Measurements from ENCODE around the gene PTPN6. TPM values are rescaled to one million over a fixed set of nuclear protein-coding genes. Genes with fewer than 3 reads are reported as not detected.
A peak's percentile ranks its signal among the peaks of the same experiment; 100 is the strongest.

The PTPN6 gene
- total RNA-seq, 1 donor from 2014 or later: 15.6 TPM

- TF ChIP-seq, protein P1, sequence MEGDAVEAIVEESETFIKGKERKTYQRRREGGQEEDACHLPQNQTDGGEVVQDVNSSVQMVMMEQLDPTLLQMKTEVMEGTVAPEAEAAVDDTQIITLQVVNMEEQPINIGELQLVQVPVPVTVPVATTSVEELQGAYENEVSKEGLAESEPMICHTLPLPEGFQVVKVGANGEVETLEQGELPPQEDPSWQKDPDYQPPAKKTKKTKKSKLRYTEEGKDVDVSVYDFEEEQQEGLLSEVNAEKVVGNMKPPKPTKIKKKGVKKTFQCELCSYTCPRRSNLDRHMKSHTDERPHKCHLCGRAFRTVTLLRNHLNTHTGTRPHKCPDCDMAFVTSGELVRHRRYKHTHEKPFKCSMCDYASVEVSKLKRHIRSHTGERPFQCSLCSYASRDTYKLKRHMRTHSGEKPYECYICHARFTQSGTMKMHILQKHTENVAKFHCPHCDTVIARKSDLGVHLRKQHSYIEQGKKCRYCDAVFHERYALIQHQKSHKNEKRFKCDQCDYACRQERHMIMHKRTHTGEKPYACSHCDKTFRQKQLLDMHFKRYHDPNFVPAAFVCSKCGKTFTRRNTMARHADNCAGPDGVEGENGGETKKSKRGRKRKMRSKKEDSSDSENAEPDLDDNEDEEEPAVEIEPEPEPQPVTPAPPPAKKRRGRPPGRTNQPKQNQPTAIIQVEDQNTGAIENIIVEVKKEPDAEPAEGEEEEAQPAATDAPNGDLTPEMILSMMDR (conservative IDR thresholded peaks at IDR 0.05): no peak
- no peak for DNase-seq (ENCODE audit: extremely low spot score, unreplicated experiment)
- peaks cover 3% of the 10 kb centered on the region for H3K36me3 Mint-ChIP-seq
- H3K9me3 Mint-ChIP-seq: no peaks in the 10 kb centered on the region
- no peak overlapping the region for H3K4me3 Mint-ChIP-seq
- peaks cover 9% of the 10 kb centered on the region for H3K4me1 Mint-ChIP-seq (ENCODE audit: unreplicated experiment)
- no peak overlapping the region for H3K27ac Mint-ChIP-seq
- peaks cover 39% of the 10 kb centered on the region for H3K27me3 Mint-ChIP-seq
These were observed 41.6 kb upstream of the PTPN6 start for GRCh38 chr12:6909421-6910145.

GRCh38 chr12:6912164-6912935 is 38.8 kb upstream of the PTPN6 start:
- TF ChIP-seq, protein P1 (conservative IDR thresholded peaks at IDR 0.05): no peak
- peaks cover 64% of the 10 kb centered on the region for H3K27me3 Mint-ChIP-seq
- H3K4me1 Mint-ChIP-seq (ENCODE audit: unreplicated experiment): peaks cover 9% of the 10 kb centered on the region
- H3K4me3 Mint-ChIP-seq: peak overlapping the region; percentile 79
- no peak for DNase-seq (ENCODE audit: extremely low spot score, unreplicated experiment)
- H3K36me3 Mint-ChIP-seq: peaks cover 7% of the 10 kb centered on the region
- H3K27ac Mint-ChIP-seq: no peak overlapping the region
- H3K9me3 Mint-ChIP-seq: no peaks in the 10 kb centered on the region

DNA sequence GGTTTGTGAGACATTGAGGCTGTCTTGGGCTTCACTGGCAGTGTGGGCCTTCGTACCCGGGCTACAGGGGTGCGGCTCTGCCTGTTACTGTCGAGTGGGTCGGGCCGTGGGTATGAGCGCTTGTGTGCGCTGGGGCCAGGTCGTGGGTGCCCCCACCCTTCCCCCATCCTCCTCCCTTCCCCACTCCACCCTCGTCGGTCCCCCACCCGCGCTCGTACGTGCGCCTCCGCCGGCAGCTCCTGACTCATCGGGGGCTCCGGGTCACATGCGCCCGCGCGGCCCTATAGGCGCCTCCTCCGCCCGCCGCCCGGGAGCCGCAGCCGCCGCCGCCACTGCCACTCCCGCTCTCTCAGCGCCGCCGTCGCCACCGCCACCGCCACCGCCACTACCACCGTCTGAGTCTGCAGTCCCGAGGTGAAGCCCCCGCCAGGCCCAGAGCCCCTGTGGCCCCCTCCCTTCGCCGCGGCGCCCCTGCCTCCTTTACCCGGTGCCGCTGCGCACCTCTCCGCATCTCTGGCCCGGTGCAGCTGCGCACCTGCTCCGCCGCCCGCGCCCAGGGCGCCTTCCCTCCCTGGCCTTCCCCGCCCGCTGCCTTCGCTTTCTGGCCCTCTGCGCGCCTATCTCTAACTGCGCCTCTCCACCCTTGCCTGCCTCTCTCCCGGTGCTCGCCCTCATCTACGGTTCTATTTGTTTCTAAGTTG is 36.8 kb upstream of the PTPN6 start, which contains the start of gene ENO2:
ENO2 (plus strand) TSS at position 335 of the 701 bp plus-strand sequence. CDS start 1,253 bp downstream, outside the sequence.
- H3K27ac Mint-ChIP-seq: peak within 1 kb of the TSS; percentile 81
- H3K4me3 Mint-ChIP-seq: peak within 1 kb of the TSS; percentile 93
- TF ChIP-seq, protein P1 (conservative IDR thresholded peaks at IDR 0.05): no peak
- peaks cover 9% of the 10 kb centered on the region for H3K4me1 Mint-ChIP-seq (ENCODE audit: unreplicated experiment)
- no peaks in the 10 kb centered on the region for H3K9me3 Mint-ChIP-seq
- H3K27me3 Mint-ChIP-seq: peaks cover 64% of the 10 kb centered on the region
- H3K36me3 Mint-ChIP-seq: peaks cover 4% of the 10 kb centered on the region
- DNase-seq (ENCODE audit: extremely low spot score, unreplicated experiment): no peak

DNA sequence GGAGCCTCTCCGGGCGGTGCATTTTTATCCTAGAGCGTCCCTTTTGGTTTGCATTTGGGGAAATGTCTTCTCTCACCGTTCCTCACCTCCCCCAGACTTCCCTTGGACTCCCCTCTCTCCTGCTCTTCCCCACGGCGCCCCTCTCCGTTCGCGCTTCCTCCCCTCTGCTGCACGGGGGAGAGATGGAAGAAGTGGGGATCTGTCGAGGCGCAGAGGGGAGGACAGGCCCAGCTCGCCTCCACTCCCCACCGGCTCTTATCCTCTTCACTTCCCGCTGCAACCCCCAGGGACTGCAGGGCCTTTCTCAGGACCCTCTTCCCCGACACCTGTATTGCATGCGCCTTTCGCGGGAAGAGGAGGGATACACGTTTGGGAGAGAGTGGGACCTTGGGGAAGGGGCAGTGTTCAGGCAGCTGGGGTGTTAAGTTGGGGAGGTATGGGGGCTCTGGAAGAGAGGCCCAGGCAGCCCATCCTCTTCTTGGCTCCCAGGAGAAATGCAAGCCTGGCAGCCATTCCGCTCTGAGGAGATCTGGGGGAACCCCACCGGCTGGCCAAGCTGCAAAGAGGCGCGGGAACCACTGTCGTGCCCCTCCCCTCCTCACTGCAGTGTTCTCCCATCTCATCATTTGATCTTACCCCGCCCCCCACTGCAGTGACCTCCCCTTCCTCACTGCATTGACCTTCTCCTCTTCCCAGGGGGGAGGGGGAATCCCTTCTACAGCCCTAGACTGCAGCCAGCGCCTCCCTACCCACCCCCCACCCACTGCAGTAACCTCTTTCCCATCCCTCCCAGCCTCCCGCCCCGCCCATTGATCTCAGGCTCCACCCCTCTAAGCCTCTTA is 36.0 kb upstream of the PTPN6 start:
- Mint-ChIP-seq H3K27me3 (peaks cover 58% of the 10 kb centered on the region), H3K4me1 (ENCODE audit: unreplicated experiment) (peaks cover 9% of the 10 kb centered on the region), H3K36me3 (peaks cover 7% of the 10 kb centered on the region), H3K9me3 (no peaks in the 10 kb centered on the region), H3K27ac (peak overlapping the region; percentile 81), H3K4me3 (peak overlapping the region; percentile 93)
- DNase-seq (ENCODE audit: extremely low spot score, unreplicated experiment): no peak
- TF ChIP-seq, protein P1 (conservative IDR thresholded peaks at IDR 0.05): no peak

DNA sequence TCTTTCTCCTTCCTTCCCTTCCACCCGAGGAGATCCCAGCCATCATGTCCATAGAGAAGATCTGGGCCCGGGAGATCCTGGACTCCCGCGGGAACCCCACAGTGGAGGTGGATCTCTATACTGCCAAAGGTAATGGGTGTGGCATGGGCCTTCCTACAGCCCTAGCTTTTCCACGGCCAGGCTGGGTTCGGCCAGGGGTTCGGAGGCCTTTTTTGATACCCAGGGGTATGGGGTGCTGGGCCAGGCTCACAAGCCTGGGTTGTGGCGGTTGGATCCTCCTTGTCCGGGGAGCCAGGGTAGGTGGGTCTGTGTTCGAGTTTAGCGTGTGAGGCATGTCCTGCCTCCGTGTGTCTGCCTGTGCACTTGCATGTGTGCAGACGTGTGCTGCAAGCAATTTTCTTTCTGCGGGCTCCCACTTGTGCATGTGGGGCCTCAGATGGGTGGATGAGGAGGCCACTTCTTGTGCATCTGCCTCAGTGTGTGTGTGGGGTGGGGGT is 35.3 kb upstream of the PTPN6 start:
- H3K4me3 Mint-ChIP-seq: peak overlapping the region; percentile 93
- DNase-seq (ENCODE audit: extremely low spot score, unreplicated experiment): no peak
- H3K36me3 Mint-ChIP-seq: peaks cover 7% of the 10 kb centered on the region
- no peak overlapping the region for H3K27ac Mint-ChIP-seq
- TF ChIP-seq, protein P1 (conservative IDR thresholded peaks at IDR 0.05): no peak
- H3K27me3 Mint-ChIP-seq: peaks cover 56% of the 10 kb centered on the region
- no peaks in the 10 kb centered on the region for H3K9me3 Mint-ChIP-seq
- H3K4me1 Mint-ChIP-seq (ENCODE audit: unreplicated experiment): peaks cover 9% of the 10 kb centered on the region

Measured in type B pancreatic cell (in vitro differentiated cells).